ENCODE results near the gene HNRNPA0.
A peak's percentile ranks its signal among the peaks of the same experiment; 100 is the strongest.

The HNRNPA0 gene

GRCh38 chr5:137716337-137716736 is 37.8 kb downstream of the HNRNPA0 start:
- DNase-seq = no peak

GRCh38 chr5:137715456-137715855 is 38.7 kb downstream of the HNRNPA0 start:
- DNase-seq = no peak

GRCh38 chr5:137714946-137715345 is 39.2 kb downstream of the HNRNPA0 start:
- no peak for DNase-seq

- no peak for DNase-seq
Observed at GRCh38 chr5:137714494-137714893, 39.7 kb downstream of the HNRNPA0 start.

- no peak for DNase-seq
Observed at GRCh38 chr5:137712139-137712667, 42.0 kb downstream of the HNRNPA0 start.

GRCh38 chr5:137710086-137710485 is 44.1 kb downstream of the HNRNPA0 start:
- DNase-seq = no peak

GRCh38 chr5:137708796-137709559 is 45.2 kb downstream of the HNRNPA0 start:
- DNase-seq = no peak

GRCh38 chr5:137708062-137708461 is 46.1 kb downstream of the HNRNPA0 start:
- DNase-seq = no peak

- no peak for DNase-seq
Observed at GRCh38 chr5:137706841-137707240, 47.3 kb downstream of the HNRNPA0 start.

GRCh38 chr5:137705106-137705505 is 49.1 kb downstream of the HNRNPA0 start:
- DNase-seq = no peak

GRCh38 chr5:137703565-137703964 is 50.6 kb downstream of the HNRNPA0 start:
- DNase-seq = no peak

GRCh38 chr5:137700282-137700680 is 53.9 kb downstream of the HNRNPA0 start:
- DNase-seq = no peak

- no peak for DNase-seq
Observed at GRCh38 chr5:137699336-137700281, 54.6 kb downstream of the HNRNPA0 start.

- DNase-seq = peak; percentile 23
Observed at GRCh38 chr5:137696481-137696880, 57.7 kb downstream of the HNRNPA0 start.

- no peak for DNase-seq
Observed at GRCh38 chr5:137695651-137696428, 58.3 kb downstream of the HNRNPA0 start.

All from stimulated activated CD4-positive, alpha-beta T cell treated with anti-CD3 and anti-CD28 coated beads, Interleukin-12 subunit alpha, Interleukin-12 subunit beta, amount 100 ng/mL, for 4 hours (primary cell).